Kasumi-1 (cell line): ENCODE measurements around the gene PRSS22.

ENCODE experiments used
- DNase-seq, 2 experiments: peaks; one replicate each; lab custom pipeline; 2025; lab: John Stamatoyannopoulos, UW

Gene PRSS22

DNA sequence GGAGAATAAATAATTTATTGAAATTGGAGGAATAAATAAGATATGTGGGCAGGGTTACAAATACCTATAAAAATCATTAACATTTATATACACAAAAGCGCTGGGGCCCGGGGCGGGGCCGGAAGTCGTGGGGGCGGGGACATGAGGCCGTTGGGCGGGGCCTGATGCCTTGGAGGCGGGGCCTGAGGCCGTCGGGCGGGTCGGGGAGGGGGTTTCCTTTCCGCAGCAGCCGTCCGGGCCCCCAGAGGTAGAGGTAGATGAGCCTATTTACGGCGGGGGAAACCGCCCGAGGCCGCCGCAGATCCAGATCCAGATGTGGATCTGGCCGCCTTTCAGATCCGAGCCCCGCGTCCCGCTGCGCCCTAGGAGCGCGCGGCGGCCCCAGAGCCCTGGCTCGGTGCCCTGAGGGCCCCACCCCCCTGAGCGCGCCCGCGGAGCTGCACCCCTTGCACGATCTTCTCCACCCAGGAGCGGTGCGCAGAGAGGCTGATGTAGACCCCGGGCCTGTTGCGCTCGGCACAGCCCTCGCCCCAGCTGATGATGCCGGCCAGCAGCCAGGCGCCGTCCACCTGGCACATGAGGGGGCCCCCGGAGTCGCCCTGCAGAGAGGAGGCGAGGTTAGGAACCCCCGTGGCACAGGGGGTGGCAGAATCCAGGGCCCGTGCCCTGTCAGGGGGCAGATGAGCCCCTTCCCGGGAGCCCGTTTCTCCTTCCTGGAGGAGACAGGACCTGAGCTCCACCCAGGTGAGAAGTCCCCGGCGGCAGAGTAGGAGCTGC, 5.1 kb downstream of the PRSS22 start:
- no peak for DNase-seq

DNA sequence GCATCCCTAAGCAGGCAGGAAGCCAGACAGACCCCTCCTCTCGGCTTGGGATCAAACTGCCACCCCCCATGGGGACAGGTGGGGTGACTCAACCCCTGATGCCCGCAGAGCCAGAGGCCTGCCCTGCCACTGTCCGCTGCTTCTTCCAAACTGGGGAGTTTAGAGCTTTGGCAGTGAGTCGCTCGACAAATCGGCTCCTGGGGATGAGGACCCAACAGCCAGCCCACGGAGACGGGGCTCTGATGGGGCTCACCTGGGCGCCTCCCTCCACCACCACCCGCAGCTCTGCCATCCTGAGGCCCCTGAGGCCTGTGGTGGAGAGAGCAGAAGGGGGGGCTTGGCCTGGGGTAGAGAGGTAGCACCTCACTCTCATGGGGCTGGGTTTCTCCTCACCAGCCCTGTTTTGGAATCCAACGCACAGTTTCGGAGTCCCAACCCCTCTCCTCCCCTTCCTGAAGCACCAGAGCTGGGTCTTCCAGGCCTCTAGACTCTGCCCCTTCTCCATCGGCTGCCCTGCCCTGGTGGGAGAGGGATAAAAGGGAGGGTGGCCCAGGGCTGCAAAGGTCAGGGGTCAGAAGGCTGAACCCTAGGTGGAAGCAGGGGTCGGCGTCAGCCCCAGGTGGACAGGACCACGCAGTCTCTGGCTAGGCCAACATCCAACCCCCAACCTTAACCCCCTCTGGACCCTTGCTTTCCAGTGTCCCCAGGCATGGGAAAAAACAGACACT, 5.8 kb downstream of the PRSS22 start:
- DNase-seq, result no peak

DNA sequence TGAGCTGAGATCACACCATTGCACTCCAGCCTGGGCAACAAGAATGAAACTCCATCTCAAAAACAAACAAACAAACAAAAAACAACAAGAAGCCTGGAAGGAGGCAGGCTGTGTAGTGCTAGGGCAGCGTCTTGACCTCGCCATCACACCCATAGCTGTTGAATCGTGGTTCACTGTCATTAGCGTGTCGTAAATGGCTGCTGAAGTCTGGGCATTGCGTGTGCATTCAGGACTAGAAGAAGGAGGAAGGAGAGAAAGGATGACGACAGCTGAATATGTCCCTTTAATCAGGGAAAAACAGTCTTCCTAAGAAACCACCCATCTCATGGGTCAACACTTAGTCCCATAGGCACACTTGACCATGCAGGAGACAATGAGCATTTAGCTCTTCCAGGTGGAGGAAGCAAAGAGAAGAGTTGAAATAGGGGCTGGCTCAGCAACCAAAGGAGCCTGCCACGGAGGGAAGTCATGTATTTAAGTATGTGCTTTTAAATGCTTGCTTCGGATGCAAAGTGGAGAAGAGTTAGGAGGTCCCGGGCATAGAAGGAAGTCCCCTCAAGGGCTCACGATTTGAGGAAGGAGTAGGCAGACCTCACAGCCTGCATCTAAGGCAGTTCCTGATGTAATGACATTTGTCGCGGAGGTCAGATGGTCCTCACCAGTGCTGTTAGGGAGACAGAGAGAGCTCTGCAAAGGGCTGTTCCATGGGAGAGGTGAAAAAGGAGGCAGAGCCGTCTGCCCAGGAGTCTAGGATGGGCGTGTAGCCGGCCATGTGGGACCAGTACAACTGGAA, 8.8 kb downstream of the PRSS22 start:
- DNase-seq, result no peak

DNA sequence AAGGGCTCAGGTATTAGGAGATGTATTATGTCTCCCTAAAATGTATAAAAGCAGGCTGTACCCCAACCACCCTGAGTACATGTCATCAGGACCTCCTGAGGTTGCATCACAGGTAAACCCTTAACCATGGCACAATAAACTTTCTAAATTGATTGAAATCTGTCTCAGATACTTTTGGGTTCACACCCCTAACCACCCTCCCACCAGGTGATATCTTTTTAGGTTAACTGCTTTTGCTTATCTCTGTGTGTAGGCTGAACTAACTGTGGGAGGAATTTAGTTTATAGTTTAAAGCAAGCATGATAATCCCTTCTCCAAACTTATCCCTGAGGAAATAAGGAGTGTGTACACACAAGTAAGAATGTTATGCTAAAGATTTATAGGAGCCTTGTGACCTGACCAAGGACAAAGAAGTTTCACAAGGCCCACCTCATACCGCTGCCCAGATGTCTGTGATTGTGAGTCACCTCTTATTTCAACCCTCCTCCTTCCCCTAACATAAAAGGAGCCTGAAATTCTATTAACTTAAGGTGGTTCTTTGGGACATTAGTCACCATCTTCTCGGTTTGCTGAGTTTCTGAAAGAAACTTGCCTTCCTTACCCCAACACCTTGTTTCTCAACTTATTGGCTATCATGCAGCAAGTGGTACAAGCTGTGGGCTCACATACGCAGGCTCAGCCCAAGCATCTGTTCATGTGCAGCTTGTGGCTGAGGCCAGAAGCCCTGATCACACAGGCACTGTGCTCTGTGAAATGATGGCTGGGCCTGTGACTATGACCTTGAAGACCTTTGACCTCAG, 11.3 kb downstream of the PRSS22 start:
- no peak for DNase-seq

DNA sequence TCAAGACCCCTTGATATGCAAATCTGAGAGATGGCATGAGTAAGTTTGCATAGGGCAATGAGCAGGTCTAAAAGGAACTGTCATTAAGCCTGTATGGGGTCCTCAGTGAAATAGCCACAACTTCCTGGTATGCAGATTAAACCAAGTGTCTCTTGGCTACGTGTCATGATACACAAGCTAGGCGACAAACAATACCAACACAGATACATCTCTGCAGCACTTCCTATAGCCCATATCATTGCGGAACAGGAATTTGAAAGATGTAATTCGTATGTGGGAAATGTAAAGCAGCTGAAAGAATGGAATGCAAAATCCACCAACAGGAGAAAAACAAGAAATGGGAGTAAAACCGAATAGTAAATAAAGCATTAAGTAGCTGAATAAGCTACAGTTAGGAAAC, 12.9 kb downstream of the PRSS22 start:
- DNase-seq, result no peak

DNA sequence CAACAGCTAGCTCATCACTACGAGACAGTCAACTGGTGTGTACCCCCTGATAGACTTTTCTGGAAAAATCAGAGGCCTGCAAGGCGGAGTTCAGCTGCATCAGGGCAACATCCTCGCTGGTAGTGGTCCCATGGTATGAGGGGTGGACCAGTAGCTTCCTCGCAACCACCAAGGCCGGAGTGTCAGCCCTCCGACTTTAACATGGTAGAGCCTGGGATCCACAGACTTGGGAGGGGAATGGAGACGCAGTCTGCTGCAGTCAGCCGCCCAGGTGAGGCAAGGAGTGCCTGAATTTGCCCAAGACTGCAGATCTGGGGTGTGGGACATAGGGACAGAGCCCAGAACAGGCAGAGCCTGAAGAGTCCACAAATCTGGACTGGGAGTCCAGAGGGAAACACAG, 14.4 kb downstream of the PRSS22 start:
- DNase-seq, result no peak

DNA sequence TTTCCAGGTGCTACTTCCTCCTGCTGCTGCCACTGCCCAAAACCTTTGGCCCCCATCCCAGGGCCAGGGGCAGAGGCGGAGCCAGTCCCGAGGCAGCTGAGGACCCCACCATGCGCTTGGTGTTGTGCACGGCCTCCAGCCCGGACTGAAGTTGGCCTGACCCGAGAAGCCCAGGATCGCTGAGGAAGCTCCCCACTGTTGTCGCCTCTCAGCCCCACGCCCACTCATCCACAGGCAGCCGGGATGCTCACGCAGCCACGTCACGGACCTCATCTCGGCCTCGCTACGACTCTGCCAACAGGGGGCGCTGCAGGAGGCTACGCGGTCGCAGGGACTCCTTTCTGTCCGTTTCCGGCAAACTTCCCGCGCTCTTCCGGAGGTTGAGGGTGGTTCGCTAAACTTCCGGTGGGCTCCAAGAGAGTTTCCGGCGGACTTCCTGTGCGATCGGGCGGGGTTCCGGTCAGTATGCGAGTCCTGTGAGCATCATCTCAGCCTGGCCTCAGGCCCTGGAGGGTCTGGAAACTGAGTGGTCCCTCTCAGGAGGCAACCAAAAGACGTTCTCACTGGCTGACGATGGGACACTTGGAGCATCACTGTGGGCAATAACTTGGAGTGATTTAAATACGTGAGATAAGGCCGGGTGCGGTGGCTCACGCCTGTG, 15.5 kb downstream of the PRSS22 start:
- DNase-seq, result no peak

DNA sequence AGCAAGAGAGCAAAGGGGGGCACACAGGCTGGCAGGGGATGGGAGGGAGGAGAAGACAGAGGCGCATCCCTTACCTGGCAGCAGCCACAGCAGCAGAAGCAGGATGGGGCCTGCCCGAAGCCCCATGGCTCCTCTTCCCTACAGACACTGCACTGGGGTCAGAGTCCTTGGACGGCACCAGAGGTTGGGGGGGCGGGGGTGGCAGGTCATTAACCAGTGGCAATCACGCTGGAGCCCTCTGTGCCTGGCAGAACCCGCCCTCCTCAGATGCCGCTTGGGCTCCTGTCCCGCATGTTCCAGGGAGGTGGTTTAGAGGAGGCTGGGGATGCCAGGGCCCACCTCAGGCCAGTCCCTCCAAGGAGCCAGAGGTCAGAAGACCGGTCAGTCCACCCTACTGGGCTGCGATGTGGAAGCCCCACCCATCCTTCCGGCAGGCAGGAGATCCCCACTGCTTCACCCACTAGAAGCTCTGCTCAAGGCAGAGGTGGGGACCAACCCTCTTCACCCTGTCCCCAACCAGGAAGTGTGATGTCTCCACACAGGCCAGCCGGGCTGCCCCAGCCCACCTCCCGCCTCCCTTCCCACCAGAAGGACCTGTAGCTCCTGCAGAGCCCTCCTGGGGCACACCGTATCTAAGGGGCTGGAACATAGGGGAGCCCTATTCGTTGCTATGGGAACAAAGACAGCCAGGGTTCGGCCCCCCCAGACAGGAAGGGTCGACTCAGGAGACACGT, 16.2 kb downstream of the PRSS22 start:
- DNase-seq, result no peak

DNA sequence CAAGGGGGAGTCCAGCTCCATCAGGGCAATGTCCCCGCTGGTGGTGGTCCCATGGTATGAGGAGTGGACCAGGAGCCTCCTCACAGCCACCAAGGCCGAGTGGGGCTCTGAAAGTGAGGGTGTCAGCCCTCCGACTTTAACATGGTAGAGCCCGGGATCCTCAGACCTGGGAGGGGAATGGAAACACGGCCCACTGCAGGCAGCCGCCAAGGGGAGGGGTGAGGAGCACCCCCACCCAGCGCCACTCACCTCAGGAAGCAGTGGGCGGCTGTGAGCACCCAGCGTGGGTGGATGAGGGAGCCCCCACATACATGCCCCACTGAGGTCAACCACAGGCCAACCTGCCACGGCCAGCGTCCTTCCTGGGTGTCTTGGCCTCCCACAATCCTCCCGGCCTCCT, 17.1 kb downstream of the PRSS22 start:
- DNase-seq, result no peak

DNA sequence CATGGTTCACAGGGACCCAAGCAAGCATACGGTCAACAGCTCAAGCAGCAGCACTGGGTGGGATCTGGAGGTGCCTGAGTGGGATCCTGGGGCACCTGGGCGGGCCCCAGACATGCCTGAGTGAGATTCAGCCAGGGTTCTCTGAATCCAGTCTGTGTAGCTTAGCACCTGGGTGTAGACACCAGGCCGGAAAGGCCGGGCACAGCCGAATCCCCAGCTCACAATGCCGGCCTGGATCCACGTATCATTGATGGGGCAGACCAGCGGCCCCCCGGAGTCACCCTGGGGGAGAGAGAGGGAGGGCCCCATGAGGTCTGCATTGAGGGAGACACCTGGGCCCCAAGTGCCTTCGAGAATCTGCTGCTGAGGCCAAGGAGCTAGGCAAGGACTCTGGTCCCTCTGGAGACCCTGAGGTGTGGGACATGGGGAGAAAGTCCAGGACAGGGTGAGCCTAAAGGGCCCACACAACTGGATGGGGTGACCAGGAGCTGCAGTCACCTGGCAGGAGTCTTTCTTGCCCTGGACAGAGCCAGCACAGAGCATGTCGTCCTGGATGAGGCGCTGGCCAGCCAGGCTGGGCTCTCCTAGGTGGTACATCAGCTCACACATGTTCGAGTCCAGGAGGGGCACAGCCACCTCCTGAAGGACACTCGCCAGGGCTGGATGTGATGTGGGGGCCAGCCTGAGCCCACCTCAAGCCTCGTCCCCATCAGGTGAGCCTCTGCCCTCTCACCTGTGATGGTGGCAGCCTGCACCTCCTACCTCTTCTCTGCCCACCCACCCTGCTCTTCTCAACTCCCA, 18.1 kb downstream of the PRSS22 start:
- no peak for DNase-seq

DNA sequence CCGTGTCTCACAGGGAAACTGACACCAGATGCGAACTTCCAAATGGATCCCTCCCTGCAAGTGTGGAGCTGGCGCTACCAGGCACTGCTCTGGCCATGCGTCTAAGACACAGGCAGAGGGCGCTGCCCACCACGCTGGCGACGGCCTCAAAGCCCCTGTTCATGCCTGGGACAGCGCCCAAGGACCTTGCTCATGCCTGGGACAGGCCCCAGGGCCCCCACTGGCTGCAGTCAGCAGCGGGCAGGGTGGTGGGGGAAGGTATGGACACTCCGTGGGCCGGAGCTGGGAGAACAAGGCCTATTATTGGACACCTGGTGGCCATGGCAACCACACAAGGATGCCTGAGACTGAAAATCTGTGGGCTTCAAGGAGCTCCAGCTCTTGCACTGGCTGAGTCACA, 19.0 kb downstream of the PRSS22 start:
- DNase-seq, result no peak

DNA sequence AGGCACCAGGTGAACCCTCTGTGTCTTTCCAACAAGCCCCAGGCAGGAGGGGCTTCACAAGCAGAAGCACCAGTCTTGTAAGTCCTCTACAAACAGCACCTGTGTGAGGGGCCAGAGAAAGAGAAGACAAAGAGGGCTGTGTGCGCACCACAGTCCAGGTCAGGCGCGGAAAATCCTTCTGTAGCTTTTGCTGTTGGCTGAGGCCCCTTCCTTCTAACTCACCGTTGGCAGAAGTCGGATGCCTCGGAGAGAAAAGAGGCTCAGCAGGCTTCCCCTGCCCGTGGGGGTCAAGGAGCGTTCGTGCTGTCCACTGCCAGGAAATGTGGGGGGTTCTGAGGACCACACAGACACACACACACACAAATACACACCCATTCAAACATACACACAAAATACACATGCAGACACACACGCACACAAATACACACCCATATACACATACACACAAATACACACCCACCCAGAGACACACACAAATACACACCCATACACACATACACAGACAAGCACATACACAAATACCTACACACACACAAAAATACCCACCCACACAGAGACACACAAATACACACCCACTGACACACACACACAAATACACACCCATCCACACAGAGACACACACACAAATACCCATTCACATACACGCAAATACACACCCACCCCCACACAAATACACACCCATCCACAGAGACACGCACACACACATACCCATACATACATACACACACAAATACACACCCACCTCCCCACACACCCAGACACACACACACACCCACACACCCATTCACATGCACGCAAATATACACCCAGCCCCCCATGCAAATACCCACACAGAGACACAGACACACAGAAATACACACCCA, 21.1 kb downstream of the PRSS22 start:
- DNase-seq, result no peak

DNA sequence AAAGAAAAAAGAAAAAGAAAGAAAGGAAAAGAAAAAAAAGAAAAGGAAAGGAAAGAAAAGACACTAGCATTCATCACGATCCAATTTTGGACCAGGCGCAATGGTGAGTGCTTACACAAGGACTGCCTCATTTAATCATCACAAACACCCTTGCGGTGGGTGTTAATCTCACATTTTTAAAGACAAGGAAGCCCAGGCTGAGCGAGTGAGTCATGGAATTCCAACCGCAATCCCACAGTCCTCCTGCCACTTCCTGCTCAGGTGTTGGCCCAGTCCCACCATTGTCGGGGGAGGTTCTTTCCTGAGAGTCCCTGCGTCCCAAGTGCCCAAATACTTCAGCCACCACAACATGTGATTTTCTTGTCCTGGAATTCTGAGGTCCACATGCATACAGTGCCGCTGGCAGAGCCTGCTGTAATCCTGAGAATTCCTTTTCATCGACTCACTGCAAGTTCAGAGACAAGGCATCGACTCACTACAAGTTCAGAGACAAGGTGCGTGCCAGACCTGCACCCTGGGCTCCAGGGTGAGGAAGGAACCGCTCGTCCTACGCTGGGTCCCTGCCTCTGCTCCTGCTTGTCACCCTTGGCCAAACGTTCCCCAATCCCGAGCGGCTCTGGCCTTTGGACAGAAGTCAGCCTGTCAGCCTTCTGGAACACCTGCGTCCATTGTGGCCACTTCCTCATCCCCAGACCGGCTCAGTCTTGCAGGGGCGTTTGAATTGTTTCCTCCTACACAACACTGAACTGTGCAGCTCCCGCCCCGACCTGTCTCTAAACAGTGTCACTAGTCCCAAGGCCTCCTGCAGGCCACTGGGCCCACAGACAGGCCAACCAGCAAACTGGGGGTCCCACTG, 22.1 kb downstream of the PRSS22 start:
- DNase-seq, result no peak

DNA sequence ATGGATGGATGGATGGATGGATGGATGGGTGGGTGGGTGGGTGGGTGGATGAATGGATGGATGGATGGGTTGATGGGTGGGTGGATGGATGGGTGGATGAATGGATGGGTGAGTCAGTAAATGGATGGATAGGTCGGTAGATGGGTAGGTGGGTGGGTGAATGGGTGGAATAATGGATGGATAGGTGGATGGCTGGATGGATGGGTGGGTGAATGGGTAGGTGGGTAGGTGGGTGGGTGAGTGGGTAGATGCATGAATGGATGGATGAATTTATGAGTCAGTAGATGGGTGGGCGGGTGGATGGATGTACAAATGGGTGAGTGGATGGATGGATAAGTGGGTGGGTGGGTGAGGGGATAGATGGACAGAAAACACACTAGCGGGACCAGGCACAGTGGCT, 23.0 kb downstream of the PRSS22 start:
- DNase-seq, result no peak

DNA sequence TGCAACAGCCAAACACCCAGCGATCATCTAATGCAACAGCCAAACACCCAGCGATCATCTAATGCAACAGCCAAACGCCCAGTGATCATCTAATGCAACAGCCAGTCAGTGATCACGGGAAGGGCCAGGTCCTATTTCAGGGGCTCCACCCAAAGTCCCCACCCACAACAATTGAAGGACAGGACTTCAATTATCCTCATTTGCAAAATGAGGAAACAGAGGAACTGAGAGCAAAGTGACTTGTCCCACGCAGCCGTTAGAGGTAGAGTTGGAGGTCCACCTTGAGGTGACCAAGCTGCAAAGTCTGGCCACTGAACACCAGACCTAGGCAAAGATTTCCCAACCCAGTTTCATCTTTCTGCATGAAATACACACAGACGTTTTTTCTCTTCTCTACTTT, 24.2 kb downstream of the PRSS22 start:
- no peak for DNase-seq

DNA sequence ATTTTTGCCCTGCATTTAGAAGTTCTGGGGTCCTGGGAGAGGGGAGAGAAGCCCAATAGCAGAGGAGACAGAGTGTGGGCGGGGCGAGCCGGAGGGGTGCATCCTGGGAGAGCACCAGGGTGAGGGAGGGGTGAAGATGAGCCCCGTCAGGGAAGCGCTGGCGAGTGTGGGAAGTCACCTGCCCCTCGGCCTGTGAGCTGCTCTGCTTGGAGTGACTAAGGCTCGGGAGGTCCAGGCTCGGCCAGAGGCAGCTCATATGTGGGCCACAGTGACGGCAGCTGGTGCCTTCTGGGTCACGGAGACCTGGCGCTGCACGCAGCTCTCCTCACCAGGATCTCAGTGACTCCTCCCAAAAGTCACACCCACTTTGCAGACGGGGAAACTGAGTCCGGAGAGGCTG, 26.8 kb downstream of the PRSS22 start:
- no peak for DNase-seq

DNA sequence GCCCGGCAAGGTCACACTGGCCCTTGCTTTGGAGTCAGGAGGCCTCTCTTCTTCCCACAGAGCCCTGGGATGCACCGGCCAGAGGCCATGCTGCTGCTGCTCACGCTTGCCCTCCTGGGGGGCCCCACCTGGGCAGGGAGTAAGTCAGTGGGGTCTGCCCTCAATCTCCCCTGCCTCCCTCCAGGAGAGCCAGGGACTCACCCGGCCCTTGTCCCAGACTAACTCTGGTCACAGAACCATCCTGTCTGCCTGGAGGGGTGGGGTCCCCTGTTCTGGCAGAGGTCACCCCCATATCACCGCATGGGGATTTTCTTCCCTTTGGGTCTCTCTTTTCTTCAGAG, 27.6 kb downstream of the PRSS22 start:
- no peak for DNase-seq
